PC-3 (cell line): Measurements from ENCODE around the gene RSRC1.

Experiments used
- EZH2 ChIP-seq: fragments of 300-600 bp; sonication (generic); IDR thresholded peaks from one replicate; pipeline ENCODE4 v1.6.1; 2017; ENCODE audit warnings: antibody characterized with exemption, mild to moderate bottlenecking, low read length; ENCODE audit not compliant: unreplicated experiment
- EZH2phosphoT487 ChIP-seq: fragments of 300-600 bp; sonication (generic); IDR thresholded peaks from 2 replicates; pipeline ENCODE4 v1.6.1; 2018; ENCODE audit warnings: mild to moderate bottlenecking, antibody characterized with exemption, low read length, borderline replicate concordance
- TF ChIP-seq, protein P1 (sequence below): fragments of 300-600 bp; sonication (generic); conservative IDR thresholded peaks from 2 replicates; pipeline ENCODE4 v1.5.1; 2017; ENCODE audit warnings: antibody characterized with exemption, low read depth, mild to moderate bottlenecking, low read length

GRCh38 chr3:158308236-158308928, 198.5 kb downstream of the RSRC1 start:
- TF ChIP-seq, protein P1, sequence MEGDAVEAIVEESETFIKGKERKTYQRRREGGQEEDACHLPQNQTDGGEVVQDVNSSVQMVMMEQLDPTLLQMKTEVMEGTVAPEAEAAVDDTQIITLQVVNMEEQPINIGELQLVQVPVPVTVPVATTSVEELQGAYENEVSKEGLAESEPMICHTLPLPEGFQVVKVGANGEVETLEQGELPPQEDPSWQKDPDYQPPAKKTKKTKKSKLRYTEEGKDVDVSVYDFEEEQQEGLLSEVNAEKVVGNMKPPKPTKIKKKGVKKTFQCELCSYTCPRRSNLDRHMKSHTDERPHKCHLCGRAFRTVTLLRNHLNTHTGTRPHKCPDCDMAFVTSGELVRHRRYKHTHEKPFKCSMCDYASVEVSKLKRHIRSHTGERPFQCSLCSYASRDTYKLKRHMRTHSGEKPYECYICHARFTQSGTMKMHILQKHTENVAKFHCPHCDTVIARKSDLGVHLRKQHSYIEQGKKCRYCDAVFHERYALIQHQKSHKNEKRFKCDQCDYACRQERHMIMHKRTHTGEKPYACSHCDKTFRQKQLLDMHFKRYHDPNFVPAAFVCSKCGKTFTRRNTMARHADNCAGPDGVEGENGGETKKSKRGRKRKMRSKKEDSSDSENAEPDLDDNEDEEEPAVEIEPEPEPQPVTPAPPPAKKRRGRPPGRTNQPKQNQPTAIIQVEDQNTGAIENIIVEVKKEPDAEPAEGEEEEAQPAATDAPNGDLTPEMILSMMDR: no peak
- no peak for TF ChIP-seq EZH2phosphoT487
- no peak for TF ChIP-seq EZH2
